Measurements from ENCODE around the gene OR11L1. TPM values are rescaled to one million over a fixed set of nuclear protein-coding genes. Genes with fewer than 3 reads are reported as not detected.

The OR11L1 gene
- polyA plus RNA-seq, 1 of the 3 experiments (the other 2 are of a cell fraction) = not detected

- Histone ChIP-seq H3K9ac (no peak overlapping the region), H3K27me3 (ENCODE audit: insufficient read depth) (no peaks in the 10 kb centered on the region), H3K36me3 (replicated peaks in 1 of 2; ENCODE audit: control insufficient read depth in 1 of 2, insufficient read depth in 2 of 2, low read length in 1 of 2) (no peaks in the 10 kb centered on the region), H3K9me3 (no peaks in the 10 kb centered on the region), H3K4me2 (no peak overlapping the region), H3K27ac (ENCODE audit: low read depth in 2 of 2, low read length in 1 of 2) (no peak overlapping the region), H3F3A (replicated peaks; ENCODE audit: insufficient read depth) (no peaks in the 10 kb centered on the region), H3K4me1 (ENCODE audit: control insufficient read depth in 1 of 2, insufficient read depth in 2 of 2, low read depth in 1 of 2, low read length in 1 of 2) (no peaks in the 10 kb centered on the region), H3K9me2 (no peaks in the 10 kb centered on the region), H4K20me1 (ENCODE audit: insufficient read depth) (no peaks in the 10 kb centered on the region), H2AFZ (ENCODE audit: low read depth) (no peak overlapping the region), H3K79me2 (ENCODE audit: insufficient read depth) (no peaks in the 10 kb centered on the region), H3K4me3 (ENCODE audit: low read depth in 2 of 2, low read length in 1 of 2) (no peak overlapping the region)
- TF ChIP-seq IRF3 (IDR thresholded peaks at IDR 0.05; ENCODE audit: low read depth, low read length) = no peak
- no peak for TF ChIP-seq CTCF (IDR thresholded peaks at IDR 0.05)
- TF ChIP-seq USF2 (IDR thresholded peaks at IDR 0.05; ENCODE audit: borderline replicate concordance, low read depth, low read length) = no peak
- TF ChIP-seq SMC3 (IDR thresholded peaks at IDR 0.05; ENCODE audit: low read depth, low read length) = no peak
- TF ChIP-seq YY1 (IDR thresholded peaks at IDR 0.05; ENCODE audit: low read depth) = no peak
- TF ChIP-seq RCOR1 (IDR thresholded peaks at IDR 0.05; ENCODE audit: low read length) = no peak
- no peak for TF ChIP-seq TAF1 (IDR thresholded peaks at IDR 0.05; ENCODE audit: borderline replicate concordance, low read depth, low read length)
- TF ChIP-seq MAX (IDR thresholded peaks at IDR 0.05; ENCODE audit: low read depth) = no peak
- TF ChIP-seq NRF1 (IDR thresholded peaks at IDR 0.05; ENCODE audit: low read depth, low read length) = no peak
- no peak for TF ChIP-seq GATA2 (CRISPR knock-in tag; IDR thresholded peaks at IDR 0.05)
- TF ChIP-seq PBX3 (IDR thresholded peaks at IDR 0.05) = no peak
- TF ChIP-seq FOXJ3 (CRISPR knock-in tag; IDR thresholded peaks at IDR 0.05) = no peak
- no peak for TF ChIP-seq USF1 (IDR thresholded peaks at IDR 0.05; ENCODE audit: borderline replicate concordance, low read depth)
- no peak for TF ChIP-seq TEAD4 (IDR thresholded peaks at IDR 0.05; ENCODE audit: borderline replicate concordance, insufficient read depth)
- no peak for TF ChIP-seq CHD2 (IDR thresholded peaks at IDR 0.05; ENCODE audit: low read length, partially characterized antibody)
- no peak for TF ChIP-seq GABPA (IDR thresholded peaks at IDR 0.05; ENCODE audit: low read depth)
- no peak for TF ChIP-seq EZH2phosphoT487 (IDR thresholded peaks at IDR 0.05; ENCODE audit: borderline replicate concordance, low read depth)
- TF ChIP-seq JUND (IDR thresholded peaks at IDR 0.05) = no peak
- no peak for TF ChIP-seq MXI1 (IDR thresholded peaks at IDR 0.05; ENCODE audit: low read depth, low read length)
- 0% methylated on average over 1 of the region's 1 CpG for WGBS (ENCODE audit: low lambda C conversion rate)
- no peak for DNase-seq
- POLR2A ChIA-PET = no interaction called here
- CTCF ChIA-PET = no interaction called here
Observed at GRCh38 chr1:247829656-247830055, 12.0 kb downstream of the OR11L1 start.

Measured in SK-N-SH (cell line).